Astrocyte of the cerebellum (primary cell): ENCODE results near the gene ZEB2.

ENCODE experiments used
- DNase-seq: peaks from one replicate; pipeline ENCODE4 v3.0.0-alpha.2; 2011; ENCODE audit warnings: low read depth
- H3K4me3 ChIP-seq: 2 replicates; pipeline ENCODE4 v1.5.1; 2011; ENCODE audit warnings: mild to moderate bottlenecking, low read depth, low read length, moderate library complexity
- in situ Hi-C: cut with HindIII; loops from 2 replicates; pipeline ENCODE4 v1.10.0; 2017; ENCODE audit warnings: low sequenced_read_pairs
- TF ChIP-seq, protein P1 (sequence below): IDR thresholded peaks from 2 replicates; pipeline ENCODE4 v1.5.1; 2012; ENCODE audit warnings: low read length, low read depth, moderate library complexity, mild to moderate bottlenecking; ENCODE audit errors: missing control alignments

Gene ZEB2

DNA sequence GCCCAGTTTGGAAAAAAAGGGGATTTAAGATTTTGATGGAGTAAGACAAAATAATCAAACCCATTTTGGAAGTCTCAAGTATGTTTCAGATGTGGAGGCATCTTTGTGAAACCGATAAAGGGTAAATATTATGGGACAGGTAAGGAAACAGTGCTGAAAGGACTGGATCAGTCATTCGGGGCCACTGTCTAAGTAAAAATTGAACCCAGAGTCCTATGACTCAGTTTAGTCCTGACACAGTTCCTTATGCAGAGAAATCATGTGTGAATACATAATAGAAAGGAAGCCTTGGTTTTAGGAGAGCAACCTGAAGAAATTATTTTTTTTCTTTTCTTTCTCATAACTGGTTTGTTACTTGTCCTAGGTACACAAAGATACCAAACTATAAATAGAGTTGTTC, 15.4 kb upstream of the ZEB2 start:
- DNase-seq, result no peak
- TF ChIP-seq, protein P1, sequence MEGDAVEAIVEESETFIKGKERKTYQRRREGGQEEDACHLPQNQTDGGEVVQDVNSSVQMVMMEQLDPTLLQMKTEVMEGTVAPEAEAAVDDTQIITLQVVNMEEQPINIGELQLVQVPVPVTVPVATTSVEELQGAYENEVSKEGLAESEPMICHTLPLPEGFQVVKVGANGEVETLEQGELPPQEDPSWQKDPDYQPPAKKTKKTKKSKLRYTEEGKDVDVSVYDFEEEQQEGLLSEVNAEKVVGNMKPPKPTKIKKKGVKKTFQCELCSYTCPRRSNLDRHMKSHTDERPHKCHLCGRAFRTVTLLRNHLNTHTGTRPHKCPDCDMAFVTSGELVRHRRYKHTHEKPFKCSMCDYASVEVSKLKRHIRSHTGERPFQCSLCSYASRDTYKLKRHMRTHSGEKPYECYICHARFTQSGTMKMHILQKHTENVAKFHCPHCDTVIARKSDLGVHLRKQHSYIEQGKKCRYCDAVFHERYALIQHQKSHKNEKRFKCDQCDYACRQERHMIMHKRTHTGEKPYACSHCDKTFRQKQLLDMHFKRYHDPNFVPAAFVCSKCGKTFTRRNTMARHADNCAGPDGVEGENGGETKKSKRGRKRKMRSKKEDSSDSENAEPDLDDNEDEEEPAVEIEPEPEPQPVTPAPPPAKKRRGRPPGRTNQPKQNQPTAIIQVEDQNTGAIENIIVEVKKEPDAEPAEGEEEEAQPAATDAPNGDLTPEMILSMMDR, result no peak
- H3K4me3 ChIP-seq, result no peak overlapping the region
- in situ Hi-C loops, result no loop called here

DNA sequence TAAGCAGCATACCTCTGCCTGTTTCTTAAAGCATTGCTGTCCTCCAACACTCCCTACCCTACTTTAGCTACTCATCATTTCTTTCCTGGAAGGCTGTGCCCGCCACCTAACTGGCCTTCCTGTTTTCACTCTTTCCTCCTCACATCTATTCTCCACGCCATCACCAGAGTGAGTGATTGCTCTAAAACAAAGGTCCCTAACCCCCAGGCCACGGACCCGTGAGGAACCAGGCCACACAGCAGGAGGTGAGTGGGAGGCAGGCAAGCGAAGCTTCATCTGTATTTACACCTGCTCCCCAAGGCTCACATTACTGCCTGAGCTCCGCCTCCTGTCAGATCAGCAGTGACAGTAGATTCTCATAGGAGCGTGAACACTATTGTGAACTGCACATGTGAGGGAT, 13.3 kb upstream of the ZEB2 start:
- TF ChIP-seq, protein P1, result no peak
- DNase-seq, result no peak
- in situ Hi-C loops, result no loop called here
- no peak overlapping the region for H3K4me3 ChIP-seq

DNA sequence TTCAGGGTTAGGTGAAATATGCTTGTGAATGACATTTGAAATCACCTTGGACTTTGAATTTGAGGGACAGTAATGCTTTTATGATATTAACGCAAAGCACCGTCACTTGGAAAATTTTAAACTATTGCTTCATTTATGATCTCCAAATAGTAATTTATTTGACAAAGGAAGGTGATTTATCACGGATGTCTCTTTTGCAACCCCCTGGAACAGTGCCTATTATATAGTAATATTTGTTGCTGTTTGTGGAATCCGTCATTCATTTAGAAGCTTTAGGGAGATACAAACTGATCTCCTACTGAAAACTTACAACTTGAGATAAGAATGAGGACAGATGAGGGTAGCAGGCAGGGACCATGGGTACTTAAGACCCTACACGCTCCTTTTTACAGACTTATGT, 10.7 kb upstream of the ZEB2 start:
- no peak for DNase-seq
- TF ChIP-seq, protein P1, result no peak
- in situ Hi-C loops, result no loop called here
- H3K4me3 ChIP-seq, result no peak overlapping the region

DNA sequence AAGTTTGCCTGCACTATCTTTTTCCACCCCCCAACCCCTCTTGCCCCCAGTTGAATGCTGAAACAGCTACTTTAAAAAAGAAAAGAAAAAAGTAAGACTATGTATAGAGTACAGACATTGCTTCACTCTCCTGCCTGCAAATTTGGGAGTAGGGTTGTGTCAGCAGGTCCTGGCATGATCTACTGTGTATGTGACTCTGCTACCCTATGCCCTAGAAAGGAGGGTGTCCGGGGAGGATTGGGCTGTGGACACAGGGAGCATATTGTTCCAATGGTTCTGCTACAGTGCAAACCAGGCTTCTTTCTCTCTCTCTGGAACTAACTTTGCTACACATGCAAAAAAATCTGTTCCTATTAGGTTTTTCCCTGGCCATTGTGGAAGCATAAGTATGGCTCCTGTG, 9.9 kb upstream of the ZEB2 start:
- H3K4me3 ChIP-seq, result no peak overlapping the region
- in situ Hi-C loops, result no loop called here
- TF ChIP-seq, protein P1, result no peak
- no peak for DNase-seq

DNA sequence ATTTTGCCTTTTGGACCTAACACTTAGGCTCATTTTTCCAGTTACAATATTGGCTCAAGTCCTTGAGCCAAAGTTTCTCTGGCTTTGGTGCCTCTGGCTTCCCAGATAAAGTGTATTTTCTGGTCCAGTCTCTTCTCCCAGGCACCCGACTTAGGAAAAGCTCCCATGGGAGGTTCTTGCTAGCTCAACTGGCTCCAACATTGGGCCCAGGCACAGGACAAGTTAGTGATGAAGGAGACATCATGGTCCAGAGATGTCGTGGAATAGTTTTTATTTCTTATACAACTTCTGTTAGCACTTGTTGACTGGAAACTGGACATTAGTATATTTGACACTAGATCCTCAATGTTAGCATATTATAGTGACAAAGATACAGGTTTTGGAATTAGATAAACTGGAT, 8.2 kb upstream of the ZEB2 start:
- H3K4me3 ChIP-seq, result no peak overlapping the region
- DNase-seq, result no peak
- in situ Hi-C loops, result no loop called here
- TF ChIP-seq, protein P1, result no peak

GRCh38 chr2:144526831-144527230, 6.9 kb upstream of the ZEB2 start:
- TF ChIP-seq, protein P1, result no peak
- H3K4me3 ChIP-seq, result no peak overlapping the region
- no peak for DNase-seq
- in situ Hi-C loops, result no loop called here
